Thoracic aorta (tissue), 2 donors: ENCODE results near the gene AVL9. TPM values are rescaled to one million over a fixed set of nuclear protein-coding genes. Genes with fewer than 3 reads are reported as not detected.
"Not testable (repeated sequence)": the region's sequence is repeated elsewhere in the genome, so short reads cannot be mapped to it uniquely, and the experiment has no call there.

Source experiments
- ATAC-seq: fragments of 150-250 bp; one replicate; pipeline ENCODE4 v1.8.0; 2017; ENCODE audit warnings: low read depth; ENCODE audit not compliant: insufficient number of reproducible peaks, low FRiP score
- DNase-seq: peaks from one replicate; pipeline ENCODE4 v3.0.0-alpha.2; 2020; ENCODE audit warnings: low spot score
- H3K27ac ChIP-seq, 2 donors: fragments of 200-600 bp; sonication (generic); 1 replicate in 1 of 2; 2 replicates in 1 of 2; pipeline ENCODE4 v1.5.1; 2016; ENCODE audit warnings: mild to moderate bottlenecking in 2 of 2, moderate library complexity in 2 of 2
- H3K27me3 ChIP-seq: fragments of 200-600 bp; sonication (generic); replicated peaks from 2 replicates; pipeline ENCODE4 v1.6.0; 2016; ENCODE audit warnings: mild to moderate bottlenecking; ENCODE audit not compliant: insufficient read depth
- H3K36me3 ChIP-seq: fragments of 200-600 bp; sonication (generic); one replicate; pipeline ENCODE4 v1.5.1; 2016
- H3K4me1 ChIP-seq, 2 donors: fragments of 200-600 bp; sonication (generic); 1 replicate in 1 of 2; 2 replicates in 1 of 2; pipeline versions ENCODE4 v1.5.1 to v1.6.0; 2016; ENCODE audit warnings: low read depth in 2 of 2, mild to moderate bottlenecking in 1 of 2; ENCODE audit not compliant: control insufficient read depth in 1 of 2
- H3K4me3 ChIP-seq: fragments of 200-600 bp; sonication (generic); 2 replicates; pipeline ENCODE4 v1.5.1; 2016; ENCODE audit warnings: mild to moderate bottlenecking
- H3K9me3 ChIP-seq: fragments of 200-600 bp; sonication (generic); 2 replicates; pipeline ENCODE4 v1.5.1; 2016
- total RNA-seq, 2 donors: library from RNA; depleted of rRNA; stranded (reverse); fragments of >200 nt; gene quantifications; one replicate each; pipeline versions ENCODE4 v1.1.0 to v1.2.3, GENCODE V29; 2016
- TF ChIP-seq, protein P1 (sequence below): fragments of 200-600 bp; sonication (generic); IDR thresholded peaks from one replicate; pipeline ENCODE4 v1.5.1; 2019; ENCODE audit warnings: antibody characterized with exemption

The AVL9 gene
- total RNA-seq, 2 donors from 2014 or later = 18.3 to 19.5 TPM

DNA sequence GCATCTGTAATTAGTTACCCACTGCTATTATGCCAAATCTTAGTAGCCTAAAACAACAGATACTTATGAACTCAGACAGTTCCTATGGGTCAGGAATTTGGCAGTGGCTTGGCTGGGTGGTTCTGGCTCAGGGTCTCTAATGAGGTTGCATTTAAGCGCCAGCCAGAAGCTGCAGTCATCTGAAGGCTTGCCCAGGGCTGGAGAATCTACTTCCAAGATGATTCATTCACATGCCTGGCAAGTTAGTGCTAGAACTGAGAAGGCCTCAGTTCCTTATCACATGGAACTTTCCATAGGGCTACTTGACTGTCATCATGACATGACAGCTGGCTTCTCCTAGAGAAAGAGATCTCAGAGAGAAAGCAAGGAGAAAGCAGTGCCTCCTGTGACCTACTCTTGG, 121.3 kb downstream of the AVL9 start:
- Histone ChIP-seq H3K27ac (no peak overlapping the region), H3K36me3 (no peaks in the 10 kb centered on the region), H3K4me1 (peaks cover 0 to 10% of the 10 kb centered on the region in 2 donors), H3K27me3 (no peaks in the 10 kb centered on the region), H3K9me3 (no peaks in the 10 kb centered on the region), H3K4me3 (no peak overlapping the region)
- DNase-seq (no peak), ATAC-seq (no peak)
- TF ChIP-seq, protein P1, sequence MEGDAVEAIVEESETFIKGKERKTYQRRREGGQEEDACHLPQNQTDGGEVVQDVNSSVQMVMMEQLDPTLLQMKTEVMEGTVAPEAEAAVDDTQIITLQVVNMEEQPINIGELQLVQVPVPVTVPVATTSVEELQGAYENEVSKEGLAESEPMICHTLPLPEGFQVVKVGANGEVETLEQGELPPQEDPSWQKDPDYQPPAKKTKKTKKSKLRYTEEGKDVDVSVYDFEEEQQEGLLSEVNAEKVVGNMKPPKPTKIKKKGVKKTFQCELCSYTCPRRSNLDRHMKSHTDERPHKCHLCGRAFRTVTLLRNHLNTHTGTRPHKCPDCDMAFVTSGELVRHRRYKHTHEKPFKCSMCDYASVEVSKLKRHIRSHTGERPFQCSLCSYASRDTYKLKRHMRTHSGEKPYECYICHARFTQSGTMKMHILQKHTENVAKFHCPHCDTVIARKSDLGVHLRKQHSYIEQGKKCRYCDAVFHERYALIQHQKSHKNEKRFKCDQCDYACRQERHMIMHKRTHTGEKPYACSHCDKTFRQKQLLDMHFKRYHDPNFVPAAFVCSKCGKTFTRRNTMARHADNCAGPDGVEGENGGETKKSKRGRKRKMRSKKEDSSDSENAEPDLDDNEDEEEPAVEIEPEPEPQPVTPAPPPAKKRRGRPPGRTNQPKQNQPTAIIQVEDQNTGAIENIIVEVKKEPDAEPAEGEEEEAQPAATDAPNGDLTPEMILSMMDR = no peak

DNA sequence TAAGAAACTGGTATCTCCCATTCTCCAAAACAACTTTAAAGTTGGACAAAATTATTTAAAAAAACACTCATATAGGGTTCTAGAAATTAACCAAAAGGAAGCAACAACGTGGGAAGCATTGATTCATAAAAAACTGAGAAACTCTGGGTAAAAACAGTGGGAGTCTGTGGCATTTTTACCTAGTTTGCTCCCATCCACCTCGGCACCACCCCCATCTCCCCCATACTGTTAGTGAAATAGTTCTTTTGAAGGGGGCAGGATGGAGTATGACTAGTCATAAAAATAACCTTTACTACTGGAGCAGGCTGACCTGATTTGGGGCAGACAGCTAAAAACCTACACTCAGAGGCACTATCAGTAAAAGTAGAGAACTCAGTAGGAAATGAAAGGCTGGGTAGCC, 123.2 kb downstream of the AVL9 start:
- H3K27me3 ChIP-seq = no peaks in the 10 kb centered on the region
- TF ChIP-seq, protein P1 = no peak
- no peak overlapping the region for H3K4me3 ChIP-seq
- ATAC-seq (no peak), DNase-seq (no peak)
- H3K36me3 ChIP-seq = no peaks in the 10 kb centered on the region
- H3K9me3 ChIP-seq = no peaks in the 10 kb centered on the region
- no peak overlapping the region for H3K27ac ChIP-seq
- H3K4me1 ChIP-seq = peaks cover 0 to 4% of the 10 kb centered on the region in 2 donors

DNA sequence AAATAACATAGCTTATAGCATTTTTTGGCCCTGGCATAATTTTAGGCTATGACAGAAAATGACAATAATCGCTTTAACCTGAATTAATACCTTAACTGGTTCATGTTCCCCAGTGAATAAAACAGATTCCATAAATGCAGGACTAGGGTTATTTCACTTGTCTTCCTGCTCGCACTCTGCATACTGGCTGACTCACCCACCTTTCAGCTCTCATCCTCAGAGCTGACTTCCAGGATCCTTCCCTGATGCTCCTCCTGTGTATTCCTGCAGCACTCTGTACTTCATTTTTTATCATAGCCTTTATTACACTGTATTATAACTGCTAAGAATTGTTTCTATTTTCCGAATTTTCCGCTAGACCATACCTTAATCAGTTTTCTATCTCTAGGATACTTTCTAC, 123.7 kb downstream of the AVL9 start:
- no peak for ATAC-seq
- peaks cover 0 to 4% of the 10 kb centered on the region in 2 donors for H3K4me1 ChIP-seq
- no peaks in the 10 kb centered on the region for H3K27me3 ChIP-seq
- H3K27ac ChIP-seq = no peak overlapping the region
- H3K36me3 ChIP-seq = no peaks in the 10 kb centered on the region
- TF ChIP-seq, protein P1 = no peak
- H3K9me3 ChIP-seq = no peaks in the 10 kb centered on the region
- H3K4me3 ChIP-seq = no peak overlapping the region
- DNase-seq = no peak

DNA sequence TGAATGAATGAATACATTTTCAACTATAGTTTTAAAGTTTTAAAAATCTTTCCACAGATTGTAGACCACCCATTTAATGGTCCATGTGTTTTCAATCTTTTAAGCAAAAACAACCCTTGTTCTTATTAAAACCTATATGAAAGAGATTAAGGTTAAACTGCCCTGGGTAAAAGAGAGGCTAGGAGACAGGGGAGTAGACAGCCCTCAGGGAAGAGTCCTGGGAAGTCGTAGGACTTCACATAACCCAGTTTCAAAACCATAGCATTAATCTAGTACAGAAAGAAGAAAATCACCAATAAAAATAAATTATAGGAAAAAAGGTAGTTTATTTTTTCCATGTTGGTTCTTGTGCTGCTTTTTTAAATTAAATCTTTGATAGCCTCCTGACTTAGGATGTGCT, 124.1 kb downstream of the AVL9 start:
- H3K27ac ChIP-seq, DNase-seq, H3K9me3 ChIP-seq, H3K36me3 ChIP-seq, ATAC-seq, H3K27me3 ChIP-seq, H3K4me3 ChIP-seq, H3K4me1 ChIP-seq: not testable (repeated sequence)

DNA sequence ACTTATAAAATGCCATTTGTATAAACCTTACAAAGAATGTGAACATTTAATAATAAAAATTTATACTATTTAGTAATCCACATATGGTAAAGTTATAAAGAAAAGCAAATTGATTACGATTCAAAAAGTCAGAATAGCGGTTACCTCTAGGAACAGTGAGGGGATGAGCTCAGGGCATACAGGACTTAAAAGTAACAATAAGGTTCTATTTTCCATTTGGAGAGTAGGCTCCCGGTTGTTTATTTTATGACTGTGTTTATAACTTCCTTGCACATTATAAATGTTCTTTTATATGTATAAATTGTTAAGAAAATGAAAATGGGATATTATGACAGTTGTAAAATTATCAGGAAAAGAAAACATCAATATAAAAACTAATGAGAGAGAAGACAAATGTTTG, 135.7 kb downstream of the AVL9 start:
- TF ChIP-seq, protein P1 = no peak
- no peaks in the 10 kb centered on the region for H3K4me1 ChIP-seq
- ATAC-seq (no peak), DNase-seq (no peak)
- no peak overlapping the region for H3K4me3 ChIP-seq
- H3K9me3 ChIP-seq = no peaks in the 10 kb centered on the region
- no peaks in the 10 kb centered on the region for H3K36me3 ChIP-seq
- no peaks in the 10 kb centered on the region for H3K27me3 ChIP-seq
- no peak overlapping the region for H3K27ac ChIP-seq

DNA sequence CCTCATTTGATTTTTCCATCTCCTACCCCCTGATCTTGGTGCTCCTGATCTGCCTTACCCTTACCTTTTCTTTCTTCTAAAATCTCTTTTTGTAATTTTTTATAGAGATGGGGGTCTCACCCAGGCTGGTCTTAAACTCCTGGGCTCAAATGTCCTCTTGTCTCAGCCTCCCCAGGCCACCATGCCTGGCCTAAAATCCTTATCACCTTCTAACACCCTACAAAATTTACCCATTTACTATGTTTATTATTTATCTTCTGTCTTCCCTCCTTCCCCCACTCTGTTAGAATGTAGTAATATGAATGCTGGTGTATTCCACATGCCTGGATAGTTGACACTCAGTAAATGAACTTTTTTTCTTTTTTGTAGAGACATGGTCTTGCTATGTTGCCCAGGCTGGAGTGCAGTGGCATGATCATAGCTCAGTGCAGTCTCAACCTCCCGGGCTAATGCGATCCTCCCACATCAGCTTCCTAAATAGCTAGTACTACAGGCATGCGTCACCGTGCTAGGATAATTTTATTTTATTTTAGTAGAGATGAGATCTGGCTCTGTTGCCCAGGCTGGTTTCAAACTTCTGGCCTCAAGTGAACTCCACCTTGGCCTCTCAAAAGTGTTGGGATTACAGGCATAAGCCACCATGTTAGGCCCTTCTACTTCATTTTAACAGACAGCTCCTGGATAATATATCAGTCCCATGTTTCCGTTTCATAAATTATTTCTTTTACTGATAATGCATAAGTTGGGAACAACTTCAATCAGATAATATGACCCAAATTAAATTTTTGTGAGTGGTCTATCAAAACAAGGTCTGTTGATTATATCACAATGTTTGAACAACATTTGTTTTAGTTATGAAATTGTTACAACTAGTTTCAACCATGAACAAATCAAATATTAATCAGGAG, 136.6 kb downstream of the AVL9 start:
- not testable (repeated sequence) for H3K9me3 ChIP-seq, H3K27ac ChIP-seq, H3K4me3 ChIP-seq, H3K36me3 ChIP-seq, H3K27me3 ChIP-seq, H3K4me1 ChIP-seq, DNase-seq, ATAC-seq

DNA sequence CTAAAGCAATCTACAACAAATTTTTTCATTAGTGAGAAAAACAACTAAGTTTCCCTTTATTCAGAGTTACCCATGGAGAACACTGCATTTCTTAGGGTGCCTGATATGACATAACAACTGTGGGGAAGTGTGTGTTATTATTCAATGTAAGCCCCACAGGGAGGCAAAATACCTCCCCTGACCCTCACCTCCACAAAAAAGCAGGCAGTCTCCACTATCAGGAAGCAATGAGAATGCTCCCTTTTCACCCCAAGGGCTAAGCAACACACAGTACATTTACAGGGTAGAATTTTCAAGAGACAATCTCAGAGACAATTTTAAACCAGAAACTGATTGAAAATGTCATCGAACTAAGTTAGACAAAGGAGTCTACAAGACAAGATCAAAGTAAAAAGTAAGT, 138.2 kb downstream of the AVL9 start:
- not testable (repeated sequence) for DNase-seq, H3K27ac ChIP-seq, H3K4me1 ChIP-seq, H3K27me3 ChIP-seq, ATAC-seq, H3K9me3 ChIP-seq, H3K4me3 ChIP-seq, H3K36me3 ChIP-seq

DNA sequence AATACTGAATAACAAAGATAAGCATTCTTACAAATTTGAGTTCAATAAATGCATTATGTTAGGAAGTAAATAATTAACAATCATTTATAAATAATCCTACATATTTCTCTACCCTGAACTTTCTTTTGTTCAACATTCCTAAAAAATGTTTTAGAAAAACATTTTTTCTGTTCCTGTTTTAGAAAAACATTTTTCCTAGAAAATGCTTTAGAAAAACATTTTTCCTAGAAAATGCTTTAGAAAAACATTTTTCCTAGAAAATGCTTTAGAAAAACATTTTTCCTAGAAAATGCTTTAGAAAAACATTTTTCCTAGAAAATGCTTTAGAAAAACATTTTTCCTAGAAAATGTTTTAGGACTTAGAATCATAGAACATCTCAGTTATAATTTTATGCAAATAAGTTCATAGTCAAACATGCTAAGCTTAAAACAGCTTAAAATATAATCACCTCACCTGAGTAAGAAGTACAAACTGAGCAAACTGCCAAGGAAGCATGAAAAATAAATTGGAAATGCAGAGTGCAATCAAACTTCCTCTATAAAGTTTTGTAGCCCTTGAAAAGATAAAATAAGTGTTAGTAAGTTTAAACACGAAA, 139.6 kb downstream of the AVL9 start:
- not testable (repeated sequence) for H3K4me3 ChIP-seq, H3K27ac ChIP-seq, H3K27me3 ChIP-seq, ATAC-seq, H3K4me1 ChIP-seq, H3K36me3 ChIP-seq, DNase-seq, H3K9me3 ChIP-seq
